Liver (tissue), 3 donors: ENCODE data around the gene TSPAN13.

Experiments
- JUND ChIP-seq, 2 donors: IDR thresholded peaks; 2 replicates each; pipeline ENCODE4 v1.6.1; 2016; ENCODE audit warnings: antibody characterized with exemption in 2 of 2
- NR2F2 ChIP-seq: IDR thresholded peaks from 2 replicates; pipeline ENCODE4 v1.6.1; 2016; ENCODE audit warnings: antibody characterized with exemption
- RAD21 ChIP-seq, 2 donors: IDR thresholded peaks; 2 replicates each; pipeline ENCODE4 v1.6.1; 2016; ENCODE audit warnings: antibody characterized with exemption in 2 of 2, mild to moderate bottlenecking in 2 of 2
- YY1 ChIP-seq: IDR thresholded peaks from 2 replicates; pipeline ENCODE4 v1.6.1; 2016; ENCODE audit warnings: antibody characterized with exemption, mild to moderate bottlenecking
- TF ChIP-seq, protein P1 (sequence below): IDR thresholded peaks from 2 replicates; pipeline ENCODE4 v1.6.1; 2016; ENCODE audit warnings: antibody characterized with exemption
- TF ChIP-seq, protein P2 (sequence below): fragments of 150-350 bp; IDR thresholded peaks from 2 replicates; pipeline ENCODE4 v1.5.1; 2017; ENCODE audit warnings: improper control_type of control experiment, low read depth, low read length; ENCODE audit not compliant: missing input control
- donor health status: healthy.
- donor health status: healthy.

DNA sequence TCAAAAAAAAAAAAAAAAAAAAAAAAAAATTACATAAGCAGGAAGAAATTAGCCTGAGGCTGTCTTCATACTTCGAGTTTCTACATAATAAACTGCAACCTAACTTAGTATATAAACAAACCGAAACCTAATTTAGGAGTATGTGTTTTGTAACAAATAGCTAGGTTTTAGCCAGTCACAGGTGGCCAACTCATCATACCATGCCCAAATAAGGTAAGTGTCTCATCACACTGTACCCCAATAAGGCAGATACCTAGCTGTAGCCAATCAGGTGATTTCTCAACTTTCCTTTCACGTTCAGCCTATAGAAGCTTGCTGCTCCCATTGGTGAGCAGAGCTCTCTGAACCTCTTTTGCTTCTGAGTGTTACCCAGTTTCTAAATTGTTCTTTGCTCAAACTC lies 65.2 kb downstream of the TSPAN13 start:
- TF ChIP-seq, protein P1, sequence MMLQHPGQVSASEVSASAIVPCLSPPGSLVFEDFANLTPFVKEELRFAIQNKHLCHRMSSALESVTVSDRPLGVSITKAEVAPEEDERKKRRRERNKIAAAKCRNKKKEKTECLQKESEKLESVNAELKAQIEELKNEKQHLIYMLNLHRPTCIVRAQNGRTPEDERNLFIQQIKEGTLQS = no peak
- TF ChIP-seq, protein P2, sequence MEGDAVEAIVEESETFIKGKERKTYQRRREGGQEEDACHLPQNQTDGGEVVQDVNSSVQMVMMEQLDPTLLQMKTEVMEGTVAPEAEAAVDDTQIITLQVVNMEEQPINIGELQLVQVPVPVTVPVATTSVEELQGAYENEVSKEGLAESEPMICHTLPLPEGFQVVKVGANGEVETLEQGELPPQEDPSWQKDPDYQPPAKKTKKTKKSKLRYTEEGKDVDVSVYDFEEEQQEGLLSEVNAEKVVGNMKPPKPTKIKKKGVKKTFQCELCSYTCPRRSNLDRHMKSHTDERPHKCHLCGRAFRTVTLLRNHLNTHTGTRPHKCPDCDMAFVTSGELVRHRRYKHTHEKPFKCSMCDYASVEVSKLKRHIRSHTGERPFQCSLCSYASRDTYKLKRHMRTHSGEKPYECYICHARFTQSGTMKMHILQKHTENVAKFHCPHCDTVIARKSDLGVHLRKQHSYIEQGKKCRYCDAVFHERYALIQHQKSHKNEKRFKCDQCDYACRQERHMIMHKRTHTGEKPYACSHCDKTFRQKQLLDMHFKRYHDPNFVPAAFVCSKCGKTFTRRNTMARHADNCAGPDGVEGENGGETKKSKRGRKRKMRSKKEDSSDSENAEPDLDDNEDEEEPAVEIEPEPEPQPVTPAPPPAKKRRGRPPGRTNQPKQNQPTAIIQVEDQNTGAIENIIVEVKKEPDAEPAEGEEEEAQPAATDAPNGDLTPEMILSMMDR = no peak
- TF ChIP-seq JUND (IDR thresholded peaks at IDR 0.05) (no peak), NR2F2 (no peak), RAD21 (IDR thresholded peaks at IDR 0.05) (no peak), YY1 (no peak)
